SKM-1 (cell line): ENCODE results near the gene SH3BP5.
"Not testable (repeated sequence)": the region's sequence is repeated elsewhere in the genome, so short reads cannot be mapped to it uniquely, and the experiment has no call there.

Source experiments
- DNase-seq: peaks from one replicate; lab custom pipeline; 2025; ENCODE audit not compliant: unreplicated experiment; lab: John Stamatoyannopoulos, UW

SH3BP5 gene, protein sequence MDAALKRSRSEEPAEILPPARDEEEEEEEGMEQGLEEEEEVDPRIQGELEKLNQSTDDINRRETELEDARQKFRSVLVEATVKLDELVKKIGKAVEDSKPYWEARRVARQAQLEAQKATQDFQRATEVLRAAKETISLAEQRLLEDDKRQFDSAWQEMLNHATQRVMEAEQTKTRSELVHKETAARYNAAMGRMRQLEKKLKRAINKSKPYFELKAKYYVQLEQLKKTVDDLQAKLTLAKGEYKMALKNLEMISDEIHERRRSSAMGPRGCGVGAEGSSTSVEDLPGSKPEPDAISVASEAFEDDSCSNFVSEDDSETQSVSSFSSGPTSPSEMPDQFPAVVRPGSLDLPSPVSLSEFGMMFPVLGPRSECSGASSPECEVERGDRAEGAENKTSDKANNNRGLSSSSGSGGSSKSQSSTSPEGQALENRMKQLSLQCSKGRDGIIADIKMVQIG

DNA sequence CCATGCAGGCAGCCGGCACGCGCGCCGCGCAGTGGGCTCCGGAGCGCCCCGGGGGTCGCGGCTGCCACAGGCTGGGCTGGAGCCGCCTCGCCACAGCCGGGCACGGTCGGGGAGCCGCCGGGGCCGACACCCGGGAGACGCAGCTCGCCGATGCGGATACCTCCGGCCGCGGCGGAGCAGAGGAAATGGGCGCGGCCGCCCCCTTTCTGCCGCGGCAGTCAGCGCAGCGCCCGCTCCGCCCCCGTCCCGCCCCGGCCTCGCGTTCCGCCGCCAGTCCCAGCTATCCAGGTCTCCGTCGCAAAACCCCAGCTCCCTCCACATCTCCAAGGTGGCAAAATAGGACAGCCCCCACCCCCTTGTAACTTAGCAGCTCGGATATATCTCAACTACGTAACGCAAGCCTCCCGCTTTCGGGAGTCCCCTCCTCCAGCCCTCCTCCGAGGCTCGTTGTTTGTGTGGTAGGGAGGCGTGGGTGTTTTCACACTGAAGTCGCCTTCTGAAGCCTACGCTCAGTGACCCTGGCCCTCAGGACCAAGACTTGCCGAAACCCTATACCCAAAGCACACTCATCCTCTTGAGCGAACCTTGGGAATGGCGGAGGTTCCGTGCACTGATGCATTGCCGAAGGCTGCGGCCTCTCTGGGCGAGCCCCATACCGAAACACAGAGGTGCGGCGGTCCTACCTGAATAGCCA is at the start of gene SH3BP5:
SH3BP5 (minus strand) TSS at position 182 of the 694 bp plus-strand sequence; CDS start at position 4, 178 bp downstream.
- peak; percentile 47 for DNase-seq

DNA sequence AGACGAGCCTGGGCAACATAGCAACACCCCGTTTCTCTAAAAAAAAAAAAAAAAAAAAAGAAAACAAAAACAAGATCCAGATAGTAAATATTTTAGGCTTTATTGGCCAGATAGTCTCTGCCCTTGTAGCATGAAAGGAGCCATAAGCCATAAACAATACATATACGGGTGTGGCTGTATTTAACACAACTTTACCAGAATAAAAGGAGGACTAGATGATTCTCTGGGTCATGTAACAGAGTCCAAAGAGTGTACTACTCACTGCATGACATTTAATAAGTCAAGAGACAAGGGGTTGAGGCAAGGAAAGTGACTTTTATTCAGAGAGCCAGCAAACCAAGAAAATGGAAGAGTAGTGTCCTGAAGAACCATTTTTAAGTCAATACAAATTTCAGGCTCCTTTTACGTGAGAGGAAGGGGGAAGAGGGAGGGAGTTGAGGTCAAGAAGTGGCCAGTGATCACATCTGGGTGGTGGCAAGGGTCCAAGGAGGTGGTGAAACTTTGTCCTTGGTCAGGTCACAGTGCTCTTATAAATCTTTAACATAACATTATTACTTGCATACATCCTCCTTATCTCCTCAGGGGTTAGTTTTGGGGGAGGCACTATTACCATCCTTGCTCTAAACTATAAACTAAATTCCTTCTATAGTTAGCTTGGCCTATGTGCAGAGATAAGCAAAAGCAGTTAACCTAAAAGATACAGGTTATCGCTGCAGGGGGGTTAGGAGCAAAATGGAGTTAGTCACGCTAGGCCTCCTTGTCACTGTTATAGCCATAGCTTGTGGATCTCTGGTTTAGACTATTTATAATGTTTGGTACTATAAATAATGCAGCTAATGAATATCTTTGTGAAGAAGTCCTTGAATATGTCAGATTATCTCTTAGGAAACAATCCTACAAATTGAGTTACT is 48.8 kb upstream of the SH3BP5 start:
- DNase-seq: peak; percentile 32

DNA sequence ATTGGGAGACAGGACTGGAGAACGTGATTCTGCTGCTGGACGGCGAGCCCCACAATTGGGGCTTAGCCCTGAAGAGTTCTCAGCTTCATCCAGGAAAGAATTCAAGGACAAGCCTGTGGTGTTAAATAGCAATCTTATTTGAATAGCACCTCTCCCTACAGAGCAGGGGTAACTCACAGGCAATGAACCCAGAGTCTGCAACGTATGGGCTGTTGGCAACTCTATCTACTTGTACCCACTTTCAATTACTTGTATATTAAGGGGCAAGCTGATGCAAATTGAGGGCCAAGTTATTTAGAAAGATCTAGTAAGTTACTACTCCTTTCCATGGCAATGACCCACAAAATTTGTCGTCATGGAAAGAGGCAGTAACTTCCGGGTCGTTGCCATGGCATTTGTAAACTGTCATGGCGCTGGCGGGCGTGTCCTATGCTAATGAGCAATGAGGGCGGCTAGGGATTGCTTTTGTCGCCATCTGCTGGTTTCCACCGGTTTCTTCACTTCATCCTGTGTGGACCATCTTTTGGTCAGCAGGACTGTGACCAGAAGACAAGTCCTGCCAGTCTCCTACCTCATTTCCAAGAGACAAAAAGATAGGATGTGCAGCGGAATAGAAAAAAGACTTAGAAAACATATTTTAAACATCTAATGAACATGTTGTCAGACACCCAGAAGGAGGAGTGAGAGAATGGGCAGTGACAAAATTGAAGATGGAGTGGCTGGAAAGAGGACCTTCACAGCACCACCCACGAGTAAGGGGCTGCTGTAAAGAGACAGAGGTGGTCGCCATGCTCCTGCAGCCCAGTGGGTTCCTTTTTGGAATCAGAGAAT is 45.8 kb upstream of the SH3BP5 start:
- peak; percentile 89 for DNase-seq

DNA sequence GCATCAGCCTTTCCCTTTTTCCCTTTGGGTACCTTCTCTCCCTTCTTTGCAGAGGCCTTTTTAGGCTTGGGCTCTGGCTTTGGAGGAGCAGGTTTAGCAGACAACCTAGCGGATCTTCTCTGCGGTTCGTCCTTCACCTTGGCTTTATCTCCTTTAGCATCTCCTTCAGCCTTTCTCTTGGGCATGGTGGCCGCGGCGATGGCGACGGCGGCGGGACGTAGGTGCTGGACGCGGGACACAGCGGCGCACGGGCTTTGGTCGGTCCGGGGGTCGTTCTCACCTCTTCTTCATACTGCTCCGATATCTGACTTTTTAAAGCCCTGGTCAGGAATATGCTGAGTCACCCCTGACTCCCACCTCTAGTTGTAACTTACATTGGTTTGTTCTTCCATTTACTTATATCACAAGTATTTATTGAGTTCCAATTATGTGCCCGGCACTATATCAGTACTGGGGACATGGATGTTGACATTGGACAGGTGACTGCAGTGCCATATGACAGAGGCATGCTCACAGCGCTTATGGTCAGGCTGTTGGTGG is 43.1 kb upstream of the SH3BP5 start:
- no peak for DNase-seq

DNA sequence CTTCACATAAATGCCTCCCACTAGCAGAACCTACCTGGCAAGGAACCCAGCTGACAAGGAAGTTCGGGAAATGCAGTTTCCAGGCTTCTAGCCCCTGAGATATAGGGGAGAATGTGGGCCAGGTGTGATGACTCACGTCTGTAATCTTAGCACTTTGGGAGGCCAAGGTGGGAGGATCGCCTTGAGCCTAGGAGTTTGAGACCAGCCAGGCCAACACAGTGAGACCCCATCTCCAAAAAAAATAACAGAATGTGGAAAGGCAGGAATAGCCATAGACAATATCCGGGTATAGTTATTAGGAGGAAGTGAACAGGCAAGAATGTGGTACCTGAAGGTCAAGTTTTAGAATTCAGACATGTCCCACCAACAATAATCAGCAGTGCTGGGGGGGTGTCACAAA is 40.5 kb upstream of the SH3BP5 start:
- DNase-seq: no peak

DNA sequence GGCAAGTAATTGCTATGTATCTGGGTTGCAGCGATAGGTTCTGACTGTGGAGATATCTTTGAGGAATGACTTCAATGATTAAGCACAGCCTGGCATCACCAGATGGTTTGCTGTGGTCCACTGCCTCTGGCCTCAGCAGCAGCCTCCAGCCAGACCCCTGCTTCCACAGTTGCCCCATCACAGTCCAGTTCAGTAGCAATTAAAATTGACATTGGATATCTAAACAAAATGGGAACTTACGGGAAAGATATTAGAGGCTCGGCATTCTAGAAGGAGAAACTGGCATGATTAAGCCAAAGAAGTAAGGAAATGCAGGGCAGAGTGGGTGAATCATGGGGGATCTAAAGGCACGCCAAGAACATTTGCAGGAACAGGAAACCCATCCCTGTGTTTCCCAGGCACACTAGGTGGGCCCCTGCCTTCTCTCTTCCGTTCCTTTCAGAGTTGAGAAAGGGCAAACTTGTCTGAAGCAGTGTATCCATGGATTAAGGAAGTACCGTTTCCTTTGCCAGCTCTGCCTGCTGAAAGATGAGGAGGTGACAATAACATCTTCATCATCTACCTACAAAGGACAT is 36.3 kb upstream of the SH3BP5 start:
- no peak for DNase-seq

DNA sequence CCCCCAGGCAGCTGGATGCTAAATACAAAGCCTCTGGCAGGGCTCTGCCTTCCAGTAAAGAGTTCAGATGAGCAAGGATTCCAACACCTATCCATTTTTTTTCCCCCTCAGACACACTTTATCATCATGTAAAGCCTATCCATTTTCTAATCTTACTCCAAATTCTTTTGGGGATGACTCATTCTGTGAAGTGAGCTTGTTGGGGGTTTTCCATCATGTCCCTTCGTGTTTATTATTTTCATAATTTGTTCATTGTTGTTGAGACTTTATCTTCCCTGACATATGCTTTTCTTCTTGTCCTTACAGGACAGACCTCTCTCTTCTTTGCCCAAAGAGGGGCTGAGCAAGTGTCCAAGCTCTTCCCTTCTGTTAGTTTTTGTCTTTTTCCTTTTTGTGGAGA is 34.7 kb upstream of the SH3BP5 start:
- DNase-seq: no peak

DNA sequence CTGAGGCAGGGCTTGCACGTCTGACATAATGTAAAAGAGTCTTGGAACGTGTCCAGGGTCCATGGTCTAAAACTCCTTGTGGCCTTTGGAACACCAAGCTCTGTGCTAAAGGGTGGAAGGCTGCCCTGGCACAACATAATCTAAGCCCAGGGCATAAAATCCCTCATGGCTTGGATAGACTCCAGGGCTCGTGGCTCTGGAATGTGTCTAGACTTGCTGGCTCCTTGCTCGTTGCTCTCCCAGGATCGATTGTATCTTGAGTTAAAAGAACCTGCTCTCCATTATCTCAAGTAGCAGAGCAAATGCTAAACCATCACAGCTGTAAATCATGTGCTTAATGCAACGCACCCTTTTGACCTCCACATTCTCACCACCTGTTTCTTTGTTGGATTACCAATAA is 31.7 kb upstream of the SH3BP5 start:
- DNase-seq: not testable (repeated sequence)

DNA sequence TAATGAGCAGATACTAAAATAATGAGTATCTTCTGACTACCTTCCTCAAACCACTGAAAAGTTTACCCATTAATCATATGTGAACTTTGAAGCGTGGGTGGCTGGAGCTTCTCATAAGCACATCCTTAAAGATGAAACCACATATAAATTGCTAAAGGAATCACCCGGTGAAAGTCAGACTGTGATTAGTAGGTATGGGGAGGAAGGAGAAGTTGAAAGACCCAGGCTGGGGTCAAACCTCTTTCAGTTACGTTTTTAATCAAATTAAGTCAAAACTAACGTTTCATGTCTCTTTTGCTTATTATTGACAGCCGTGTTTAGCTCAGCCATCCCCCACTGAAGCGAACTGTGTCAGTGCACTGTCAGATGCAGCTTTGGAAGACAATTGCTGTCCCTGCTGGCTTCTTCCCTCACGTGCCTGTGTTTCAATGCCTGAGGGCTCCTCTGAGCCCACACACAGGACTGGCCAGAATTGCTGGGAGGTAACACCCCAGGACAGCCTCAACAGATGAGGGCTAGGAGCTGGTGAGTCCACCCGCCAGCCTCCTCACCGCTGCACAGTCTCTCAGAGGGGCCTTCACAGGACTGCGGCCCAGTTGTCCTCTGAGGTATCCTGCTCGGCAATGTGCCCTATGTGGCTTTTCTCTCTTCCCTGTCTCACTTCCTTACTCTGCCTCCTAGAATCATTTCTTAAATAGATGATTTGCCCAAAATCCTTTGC is 29.3 kb upstream of the SH3BP5 start:
- DNase-seq: no peak

DNA sequence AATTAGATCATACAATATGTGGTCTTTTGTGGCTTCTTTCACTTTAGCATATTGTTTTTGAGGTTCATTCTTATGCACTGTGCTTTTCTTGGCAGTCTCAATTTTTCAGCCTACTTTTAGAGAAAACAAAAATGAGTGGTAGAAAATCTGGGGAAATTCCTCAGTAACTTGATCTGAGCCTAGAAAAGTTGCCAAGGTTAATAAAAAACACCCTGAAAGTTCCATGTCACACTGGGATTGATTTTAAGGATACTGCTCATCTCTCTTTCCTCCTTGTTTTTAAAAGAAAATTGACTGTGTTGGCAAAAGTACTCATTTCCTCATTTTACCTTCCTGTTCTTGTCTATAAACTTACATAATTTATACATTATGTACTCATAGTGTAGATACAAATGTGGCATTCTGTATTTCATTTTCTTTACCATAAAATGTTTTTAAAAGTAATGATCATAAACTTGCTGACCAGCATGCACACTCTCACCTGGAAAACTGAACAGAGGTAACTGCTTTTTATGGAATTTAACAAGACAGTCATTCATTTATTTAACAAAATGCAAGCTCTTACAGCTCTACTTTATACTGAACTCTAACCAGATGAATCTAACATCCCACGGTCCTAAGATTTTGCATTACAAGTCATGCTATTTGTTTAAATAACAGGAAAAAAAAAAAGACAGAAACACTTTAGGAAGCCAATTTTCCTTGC is 28.6 kb upstream of the SH3BP5 start:
- DNase-seq: no peak

DNA sequence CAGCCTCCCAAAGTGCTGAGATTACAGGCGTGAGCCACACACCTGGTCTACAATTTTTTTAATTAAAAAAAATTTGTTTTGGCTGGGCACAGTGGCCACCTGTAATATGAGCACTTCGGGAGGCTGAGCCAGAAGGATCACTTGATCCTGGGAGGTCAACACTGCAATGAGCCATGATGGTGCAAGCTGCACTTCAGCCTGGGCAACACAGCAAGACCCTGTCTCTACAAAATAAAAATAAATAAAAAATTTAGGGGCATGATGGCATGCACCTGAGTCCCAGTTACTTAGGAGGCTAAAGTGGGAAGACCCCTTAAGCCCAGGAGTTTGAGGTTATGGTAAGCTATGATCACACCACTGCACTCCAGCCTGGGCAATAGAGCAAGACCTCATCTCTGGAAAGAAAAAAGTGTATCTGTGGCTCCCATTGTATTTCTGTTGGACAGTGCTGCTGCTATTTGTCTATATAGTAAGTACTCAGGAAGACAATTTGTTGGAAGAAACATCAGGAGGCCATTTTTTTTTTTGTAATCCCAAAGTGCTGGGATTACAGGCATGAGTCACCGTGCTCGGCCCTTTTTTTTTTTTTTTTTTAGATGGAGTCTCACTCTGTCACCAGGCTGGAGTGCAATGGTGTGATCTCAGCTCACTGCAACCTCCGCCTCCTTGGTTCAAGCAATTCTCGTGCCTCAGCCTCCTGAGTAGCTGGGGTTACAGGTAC is 27.5 kb upstream of the SH3BP5 start:
- no peak for DNase-seq

DNA sequence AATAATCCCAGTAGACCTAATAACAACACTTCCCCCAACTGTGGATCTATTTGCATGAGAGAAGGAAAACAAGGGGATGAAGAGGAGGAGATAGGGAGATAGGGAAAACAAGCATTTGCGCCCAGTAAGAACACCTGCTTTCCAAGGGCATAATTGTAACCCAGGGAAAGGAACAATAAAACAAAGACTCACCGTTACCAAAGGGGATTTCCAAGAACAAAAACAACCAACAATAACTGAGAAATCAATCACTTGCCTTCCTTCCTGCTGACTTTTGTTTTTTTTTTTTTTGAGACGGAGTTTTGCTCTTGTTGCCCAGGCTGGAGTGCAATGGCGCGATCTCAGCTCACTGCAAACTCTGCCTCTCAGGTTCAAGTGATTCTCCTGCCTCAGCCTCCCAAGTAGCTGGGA is 24.3 kb upstream of the SH3BP5 start:
- DNase-seq: not testable (repeated sequence)

DNA sequence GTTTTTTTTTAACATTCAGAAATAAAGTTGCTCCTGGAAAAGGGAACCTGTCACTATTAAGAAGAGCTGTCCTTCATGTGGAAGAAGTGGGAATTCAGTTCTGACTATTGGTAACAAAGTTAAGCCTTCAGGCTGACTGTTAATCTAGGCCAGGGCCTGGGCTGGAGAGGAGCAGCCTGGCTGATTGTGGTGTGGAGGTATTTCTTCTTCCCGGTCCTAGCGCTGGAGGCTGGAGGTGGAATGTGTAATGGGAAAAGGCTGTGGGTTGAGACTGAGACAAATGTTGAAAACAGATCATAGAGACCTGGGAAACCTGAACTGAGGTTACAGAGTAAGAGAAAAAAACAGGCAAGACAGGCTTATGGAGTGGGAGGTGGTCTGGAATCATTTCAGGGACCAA is 23.8 kb upstream of the SH3BP5 start:
- DNase-seq: no peak

DNA sequence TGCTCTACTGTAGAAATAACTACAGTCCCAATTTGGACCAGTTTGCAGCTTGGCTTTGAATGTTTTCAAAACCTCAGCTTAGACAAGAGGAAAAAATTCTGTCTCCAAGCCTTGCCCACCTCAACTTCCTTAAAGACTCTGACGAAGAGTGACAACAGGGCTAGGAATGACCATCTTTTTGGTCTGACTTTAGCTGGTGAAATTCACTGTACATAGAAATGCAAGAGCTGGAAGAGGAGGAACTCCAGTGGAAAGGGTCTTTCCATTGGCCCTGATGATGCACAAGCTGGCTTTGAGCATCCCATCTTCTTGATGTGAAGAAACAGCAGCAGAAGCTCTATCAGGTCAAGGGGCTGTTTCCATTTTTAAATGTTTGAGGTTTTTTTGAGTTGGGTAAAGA is 22.7 kb upstream of the SH3BP5 start:
- no peak for DNase-seq

DNA sequence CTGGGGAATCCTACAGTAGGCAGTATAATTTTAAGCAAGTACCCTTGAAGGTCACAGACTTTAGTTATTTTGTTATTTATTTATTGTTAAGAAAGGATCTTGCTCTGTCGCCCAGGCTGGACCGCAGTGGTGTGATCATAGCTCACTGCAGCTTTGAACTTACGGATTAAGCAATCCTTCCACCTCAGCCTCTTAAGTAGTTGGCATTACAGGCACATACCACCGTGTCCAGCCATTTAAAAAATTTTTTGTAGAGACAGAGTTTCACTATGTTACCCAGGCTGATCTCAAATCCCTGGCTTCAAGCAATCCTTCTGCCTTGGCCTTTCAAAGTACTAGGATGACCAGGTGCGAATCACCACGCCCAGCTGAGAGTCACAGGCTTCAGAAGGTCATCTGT is 22.1 kb upstream of the SH3BP5 start:
- DNase-seq: no peak

DNA sequence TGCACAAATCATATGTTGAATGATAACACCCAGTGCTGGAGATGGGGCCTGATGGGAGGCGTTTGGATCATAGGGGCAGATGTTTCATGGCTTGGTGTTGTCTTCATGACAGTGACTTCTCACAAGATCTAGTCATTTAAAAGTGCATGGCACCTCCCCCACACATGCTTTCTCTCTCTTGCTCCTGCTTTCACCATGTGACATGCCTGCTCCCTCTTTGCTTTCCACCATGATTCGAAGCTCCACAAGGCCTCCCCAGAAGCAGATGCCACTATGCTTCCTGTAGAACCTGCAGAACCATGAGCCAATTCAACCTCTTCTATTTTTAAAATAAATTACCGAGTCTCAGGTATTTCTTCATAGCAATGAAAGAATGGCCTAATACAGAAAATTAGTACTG is 17.8 kb upstream of the SH3BP5 start:
- no peak for DNase-seq

DNA sequence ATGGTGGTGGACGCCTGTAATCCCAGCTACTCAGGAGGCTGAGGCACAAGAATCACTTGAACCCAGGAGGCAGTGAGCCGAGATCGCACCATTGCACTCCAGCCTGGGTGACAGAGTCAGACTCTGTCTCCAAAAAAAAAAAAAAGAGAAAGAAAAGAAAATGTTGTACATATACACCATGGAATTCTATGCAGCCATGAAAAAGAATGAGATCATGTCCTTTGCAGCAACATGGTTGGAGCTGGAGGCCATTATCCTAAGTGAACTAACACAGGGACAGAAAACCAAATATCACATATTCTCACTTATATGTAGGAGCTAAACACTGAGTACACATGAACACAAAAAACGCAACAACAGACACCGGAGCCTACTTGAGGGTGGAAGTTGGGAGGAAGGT is 17.1 kb upstream of the SH3BP5 start:
- DNase-seq: not testable (repeated sequence)

DNA sequence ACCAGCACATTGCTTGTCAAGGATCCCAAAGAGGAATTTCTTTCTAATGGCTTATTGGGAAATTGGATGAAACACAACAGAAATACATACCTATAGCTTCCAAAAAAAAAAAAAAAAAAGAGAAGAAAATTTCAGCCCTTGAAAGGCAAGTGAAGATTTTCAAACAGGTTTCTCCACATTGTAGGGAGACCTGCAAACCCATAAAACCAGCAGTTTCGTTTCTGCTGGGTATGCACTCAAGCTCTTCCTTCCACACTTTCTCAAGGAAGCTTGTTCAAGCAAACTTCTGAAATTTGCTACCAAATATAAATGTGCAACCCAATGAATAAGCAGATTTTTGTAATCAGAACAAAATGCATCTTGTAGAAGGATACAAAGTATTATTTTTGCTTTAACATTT is 15.9 kb upstream of the SH3BP5 start:
- DNase-seq: no peak
